HepG2 (cell line): ENCODE data around the gene ABCC12. TPM values are rescaled to one million over a fixed set of nuclear protein-coding genes. Genes with fewer than 3 reads are reported as not detected.

ENCODE experiments used
- BHLHE40 ChIP-seq: IDR thresholded peaks from 2 replicates; pipeline ENCODE4 v1.6.1; 2011; ENCODE audit warnings: low read length, improper control_type of control experiment
- CBX1 ChIP-seq: IDR thresholded peaks from one replicate; pipeline ENCODE4 v1.6.1; 2016; ENCODE audit warnings: antibody characterized with exemption, low read depth
- DPF2 ChIP-seq: sonication (generic); formaldehyde crosslinking; IDR thresholded peaks from 2 replicates; pipeline ENCODE4 v1.4.0; 2020; ENCODE audit warnings: mild to moderate bottlenecking, low read depth, missing genetic modification reagents, borderline replicate concordance
- DZIP1 ChIP-seq: sonication (generic); formaldehyde crosslinking; IDR thresholded peaks from 2 replicates; pipeline ENCODE4 v1.5.0; 2020; ENCODE audit warnings: mild to moderate bottlenecking, missing genetic modification reagents
- ELF3 ChIP-seq: IDR thresholded peaks from 2 replicates; pipeline ENCODE4 v1.6.1; 2016; ENCODE audit warnings: missing genetic modification reagents, missing compliant biosample characterization
- GATA4 ChIP-seq: sonication (generic); IDR thresholded peaks from 2 replicates; pipeline ENCODE4 v1.6.1; 2016; ENCODE audit warnings: antibody characterized with exemption, low read depth, borderline replicate concordance
- GATAD2A ChIP-seq: IDR thresholded peaks from 2 replicates; pipeline ENCODE4 v1.6.1; 2016
- GLMP ChIP-seq: sonication (generic); formaldehyde crosslinking; IDR thresholded peaks from 2 replicates; pipeline ENCODE4 v1.9.0; 2021; ENCODE audit warnings: missing genetic modification reagents, mild to moderate bottlenecking, borderline replicate concordance
- HMGXB3 ChIP-seq: sonication (generic); formaldehyde crosslinking; IDR thresholded peaks from 2 replicates; pipeline ENCODE4 v1.4.0; 2020; ENCODE audit warnings: missing genetic modification reagents, borderline replicate concordance
- IKZF5 ChIP-seq: IDR thresholded peaks from 2 replicates; pipeline ENCODE4 v1.6.1; 2018; ENCODE audit warnings: missing genetic modification reagents, mild to moderate bottlenecking, missing compliant biosample characterization
- JUNB ChIP-seq: sonication (generic); formaldehyde crosslinking; IDR thresholded peaks from 2 replicates; pipeline ENCODE4 v1.8.0; 2022; ENCODE audit warnings: missing genetic modification reagents, mild to moderate bottlenecking, borderline replicate concordance
- MAF1 ChIP-seq: sonication (generic); formaldehyde crosslinking; IDR thresholded peaks from 2 replicates; pipeline ENCODE4 v1.5.0; 2020; ENCODE audit warnings: missing genetic modification reagents, borderline replicate concordance
- MAX ChIP-seq: IDR thresholded peaks from 2 replicates; pipeline ENCODE4 v1.6.1; 2012; ENCODE audit warnings: inconsistent platforms
- MEIS1 ChIP-seq: sonication (generic); formaldehyde crosslinking; IDR thresholded peaks from 2 replicates; pipeline ENCODE4 v1.9.0; 2021; ENCODE audit warnings: mild to moderate bottlenecking, missing genetic modification reagents, moderate library complexity, borderline replicate concordance
- PREB ChIP-seq: sonication (generic); formaldehyde crosslinking; IDR thresholded peaks from 2 replicates; pipeline ENCODE4 v1.4.0; 2020; ENCODE audit warnings: missing genetic modification reagents
- SETDB1 ChIP-seq: sonication (generic); formaldehyde crosslinking; IDR thresholded peaks from 2 replicates; pipeline ENCODE4 v1.5.1; 2020; ENCODE audit warnings: missing genetic modification reagents, mild to moderate bottlenecking, borderline replicate concordance
- THYN1 ChIP-seq: sonication (generic); formaldehyde crosslinking; IDR thresholded peaks from 2 replicates; pipeline ENCODE4 v1.8.1; 2023; ENCODE audit warnings: low read depth, mild to moderate bottlenecking, moderate library complexity, missing genetic modification reagents, borderline replicate concordance
- ZBTB7A ChIP-seq: sonication (generic); formaldehyde crosslinking; IDR thresholded peaks from 2 replicates; pipeline ENCODE4 v1.8.0; 2022; ENCODE audit warnings: mild to moderate bottlenecking, missing genetic modification reagents
- ZBTB8A ChIP-seq: sonication (generic); formaldehyde crosslinking; IDR thresholded peaks from 2 replicates; pipeline ENCODE4 v1.4.0; 2020; ENCODE audit warnings: mild to moderate bottlenecking, low read depth, missing genetic modification reagents, borderline replicate concordance
- ZMYM2 ChIP-seq: sonication (generic); formaldehyde crosslinking; IDR thresholded peaks from 2 replicates; pipeline ENCODE4 v1.8.0; 2022; ENCODE audit warnings: mild to moderate bottlenecking, missing genetic modification reagents
- polyA plus RNA-seq, 8 experiments: library from polyadenylated mRNA; depleted of rRNA in 3 of 8; stranded (reverse) in 7 of 8; unstranded in 1 of 8; fragments of >200 nt; fragmentation: Illumina TruSeq in 4 of 8; extraction: Trizol in 4 of 8; gene quantifications; 2 replicates each; pipeline versions ENCODE4 v1.2.1 to v1.2.3, GENCODE V29; 2011 to 2016; ENCODE audit warnings: low read depth in 4 of 8, missing spikeins in 1 of 8, mixed read lengths in 1 of 8; ENCODE audit not compliant: insufficient read depth in 1 of 8
- total RNA-seq, 5 experiments: library from RNA; depleted of rRNA; stranded (reverse); fragments of >200 nt; fragmentation: Illumina TruSeq; extraction: Trizol; gene quantifications; 2 replicates each; pipeline ENCODE4 v1.2.3, GENCODE V29; 2016; ENCODE audit warnings: low read depth in 1 of 5

The ABCC12 gene
- total and polyA plus RNA-seq, 2 of the 13 experiments (the other 11 are each of a cell fraction or from before 2014, with no cell fraction given): not detected

- TF ChIP-seq MAX (peak; percentile 73), MEIS1 (CRISPR knock-in tag) (no peak), PREB (CRISPR knock-in tag) (no peak), SETDB1 (no peak), GLMP (CRISPR knock-in tag) (no peak), CBX1 (no peak), ELF3 (CRISPR knock-in tag) (peak; percentile 80), GATAD2A (peak; percentile 43; the same call in 1 of the 2 replicates), GATA4 (no peak), MAF1 (CRISPR knock-in tag) (no peak), BHLHE40 (no peak), ZBTB7A (CRISPR knock-in tag) (no peak), THYN1 (no peak), HMGXB3 (CRISPR knock-in tag) (no peak), ZMYM2 (CRISPR knock-in tag) (no peak), IKZF5 (peak; percentile 29; the same call in 1 of the 2 replicates), JUNB (CRISPR knock-in tag) (no peak), DPF2 (CRISPR knock-in tag) (no peak), DZIP1 (CRISPR knock-in tag) (no peak), ZBTB8A (CRISPR knock-in tag) (no peak)
Measured at GRCh38 chr16:48156790-48157209, 1.0 kb upstream of the ABCC12 start (continued).
